ENCODE results near the gene ALG1. TPM values are rescaled to one million over a fixed set of nuclear protein-coding genes. Genes with fewer than 3 reads are reported as not detected.

ALG1 gene, protein sequence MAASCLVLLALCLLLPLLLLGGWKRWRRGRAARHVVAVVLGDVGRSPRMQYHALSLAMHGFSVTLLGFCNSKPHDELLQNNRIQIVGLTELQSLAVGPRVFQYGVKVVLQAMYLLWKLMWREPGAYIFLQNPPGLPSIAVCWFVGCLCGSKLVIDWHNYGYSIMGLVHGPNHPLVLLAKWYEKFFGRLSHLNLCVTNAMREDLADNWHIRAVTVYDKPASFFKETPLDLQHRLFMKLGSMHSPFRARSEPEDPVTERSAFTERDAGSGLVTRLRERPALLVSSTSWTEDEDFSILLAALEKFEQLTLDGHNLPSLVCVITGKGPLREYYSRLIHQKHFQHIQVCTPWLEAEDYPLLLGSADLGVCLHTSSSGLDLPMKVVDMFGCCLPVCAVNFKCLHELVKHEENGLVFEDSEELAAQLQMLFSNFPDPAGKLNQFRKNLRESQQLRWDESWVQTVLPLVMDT
- polyA plus RNA-seq (2011; rRNA removed), result 35.4 and 39.3 TPM in 2 replicates
- 46.1 and 60.9 TPM in 2 replicates for polyA minus RNA-seq (2011; rRNA and poly(A)+ RNA removed)

DNA sequence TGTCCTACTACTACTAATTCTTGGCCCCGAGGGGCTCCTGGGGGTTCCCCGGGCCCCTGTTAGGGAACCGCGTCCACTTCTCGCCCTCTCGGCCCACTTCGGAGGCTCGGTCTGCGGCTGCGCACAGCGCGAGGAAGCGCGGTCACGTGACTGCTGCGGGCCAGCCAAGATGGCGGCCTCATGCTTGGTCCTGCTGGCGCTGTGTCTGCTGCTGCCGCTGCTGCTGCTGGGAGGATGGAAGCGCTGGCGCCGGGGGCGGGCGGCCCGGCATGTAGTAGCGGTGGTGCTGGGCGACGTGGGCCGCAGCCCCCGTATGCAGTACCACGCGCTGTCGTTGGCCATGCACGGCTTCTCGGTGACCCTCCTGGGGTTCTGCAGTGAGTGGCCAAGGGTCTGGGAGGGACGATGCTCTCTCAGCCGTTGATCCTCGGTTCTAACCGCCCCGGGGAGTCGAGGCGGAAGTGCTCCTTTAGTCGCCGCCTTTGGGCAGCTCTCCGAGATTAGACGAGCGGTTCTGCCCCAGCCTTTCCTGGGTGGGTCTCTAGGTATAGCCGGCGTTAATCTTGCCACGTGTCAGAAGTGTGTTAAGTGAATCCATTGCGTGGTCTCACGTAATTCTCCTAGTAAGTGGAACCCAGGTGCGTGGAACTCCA, at the start of gene ALG1:
Gene ALG1, plus strand, starts transcription at position 163 of the 653 bp plus-strand sequence. Its CDS starts 7 bp downstream, at position 170.
- CTCF ChIA-PET, result interaction anchor here (0.5 to 1.1 kb wide), 2 partner anchors 13 to 346 kb away, joined by 3 to 5 read pairs; no protein-coding TSS in a partner anchor
- no peaks in the 10 kb centered on the region for H3K27me3 ChIP-seq (ENCODE audit: control insufficient read depth, insufficient read depth, low read length)
- H3K4me3 ChIP-seq (ENCODE audit: low read depth, low read length), result peak within 1 kb of the TSS; percentile 88
- TF ChIP-seq, protein P1, sequence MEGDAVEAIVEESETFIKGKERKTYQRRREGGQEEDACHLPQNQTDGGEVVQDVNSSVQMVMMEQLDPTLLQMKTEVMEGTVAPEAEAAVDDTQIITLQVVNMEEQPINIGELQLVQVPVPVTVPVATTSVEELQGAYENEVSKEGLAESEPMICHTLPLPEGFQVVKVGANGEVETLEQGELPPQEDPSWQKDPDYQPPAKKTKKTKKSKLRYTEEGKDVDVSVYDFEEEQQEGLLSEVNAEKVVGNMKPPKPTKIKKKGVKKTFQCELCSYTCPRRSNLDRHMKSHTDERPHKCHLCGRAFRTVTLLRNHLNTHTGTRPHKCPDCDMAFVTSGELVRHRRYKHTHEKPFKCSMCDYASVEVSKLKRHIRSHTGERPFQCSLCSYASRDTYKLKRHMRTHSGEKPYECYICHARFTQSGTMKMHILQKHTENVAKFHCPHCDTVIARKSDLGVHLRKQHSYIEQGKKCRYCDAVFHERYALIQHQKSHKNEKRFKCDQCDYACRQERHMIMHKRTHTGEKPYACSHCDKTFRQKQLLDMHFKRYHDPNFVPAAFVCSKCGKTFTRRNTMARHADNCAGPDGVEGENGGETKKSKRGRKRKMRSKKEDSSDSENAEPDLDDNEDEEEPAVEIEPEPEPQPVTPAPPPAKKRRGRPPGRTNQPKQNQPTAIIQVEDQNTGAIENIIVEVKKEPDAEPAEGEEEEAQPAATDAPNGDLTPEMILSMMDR (IDR thresholded peaks at IDR 0.05; ENCODE audit: low read depth, low read length), result no peak
- H3K27ac ChIP-seq (ENCODE audit: low read depth, low read length), result peak within 1 kb of the TSS; percentile 88
- POLR2A ChIA-PET, result interaction anchor here (0.9 to 1.7 kb wide), 3 partner anchors 14 to 38 kb away, joined by 3 to 5 read pairs (median 3); partner anchors contain the start of gene NAGPA
- peak; percentile 63 for DNase-seq (ENCODE audit: low read depth, low spot score)
- no peaks in the 10 kb centered on the region for H3K9me3 ChIP-seq (ENCODE audit: control insufficient read depth, insufficient read depth, low read length)

DNA sequence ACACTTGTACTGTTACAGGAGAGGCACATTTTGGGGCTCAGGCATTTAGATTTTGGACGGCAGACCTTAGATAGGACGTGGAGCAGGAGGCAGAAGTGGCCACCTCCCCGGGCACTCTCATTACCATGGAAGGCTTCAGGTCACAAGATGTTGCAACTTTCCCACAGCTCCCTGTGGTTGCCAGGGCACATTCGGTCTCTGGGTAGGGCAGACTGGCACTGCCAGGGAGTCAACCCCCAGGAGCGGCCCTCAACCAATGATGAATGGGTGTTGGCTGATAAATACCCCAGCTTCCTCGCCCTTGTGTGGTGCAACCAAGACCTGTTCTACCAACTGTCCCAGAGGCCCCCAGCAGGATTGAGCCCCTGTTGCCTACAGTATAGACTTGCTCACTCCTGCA, 49.1 kb upstream of the ALG1 start:
- Histone ChIP-seq H3K27me3 (ENCODE audit: control insufficient read depth, insufficient read depth, low read length) (peaks cover 11% of the 10 kb centered on the region), H3K27ac (ENCODE audit: low read depth, low read length) (no peak overlapping the region), H3K9me3 (ENCODE audit: control insufficient read depth, insufficient read depth, low read length) (no peaks in the 10 kb centered on the region; the same call in 1 of the 2 replicates), H3K4me3 (ENCODE audit: low read depth, low read length) (no peak overlapping the region)
- ChIA-PET POLR2A (interaction anchor here (0.6 kb wide), 1 partner anchor 159 kb away, joined by 3 read pairs; no protein-coding TSS in a partner anchor), CTCF (no interaction called here)
- TF ChIP-seq, protein P1 (IDR thresholded peaks at IDR 0.05; ENCODE audit: low read depth, low read length), result no peak
- no peak for DNase-seq (ENCODE audit: low read depth, low spot score)

DNA sequence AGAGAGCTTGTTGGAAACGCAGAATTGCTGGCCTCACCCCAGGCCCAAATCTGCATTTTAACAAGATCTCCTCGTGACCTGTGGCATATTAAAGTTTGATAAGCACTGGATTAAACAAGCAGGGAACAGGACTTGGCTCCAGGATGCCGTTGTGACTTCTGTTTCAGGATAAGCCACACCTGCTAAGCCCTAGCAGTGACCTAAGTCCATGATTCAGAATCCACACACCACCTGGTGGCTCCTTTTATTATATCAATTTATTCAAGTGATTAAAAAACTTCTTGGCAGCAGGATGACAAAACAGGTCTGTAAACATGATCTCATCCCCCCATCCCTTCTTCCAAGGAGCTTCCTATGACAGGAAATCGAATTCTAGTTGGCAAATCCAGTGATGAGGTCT, 47.0 kb upstream of the ALG1 start:
- CTCF ChIA-PET, result interaction anchor here (0.9 to 1.4 kb wide), 4 partner anchors 9 to 69 kb away, joined by 3 to 4 read pairs (median 3); partner anchors contain the start of gene NAGPA
- Histone ChIP-seq H3K9me3 (ENCODE audit: control insufficient read depth, insufficient read depth, low read length) (no peaks in the 10 kb centered on the region; the same call in 1 of the 2 replicates), H3K4me3 (ENCODE audit: low read depth, low read length) (no peak overlapping the region), H3K27me3 (ENCODE audit: control insufficient read depth, insufficient read depth, low read length) (peaks cover 3% of the 10 kb centered on the region), H3K27ac (ENCODE audit: low read depth, low read length) (no peak overlapping the region)
- POLR2A ChIA-PET, result no interaction called here
- no peak for DNase-seq (ENCODE audit: low read depth, low spot score)
- TF ChIP-seq, protein P1 (IDR thresholded peaks at IDR 0.05; ENCODE audit: low read depth, low read length), result 0 out of 2 replicates have a peak, but pooled peaks have one; percentile 19

DNA sequence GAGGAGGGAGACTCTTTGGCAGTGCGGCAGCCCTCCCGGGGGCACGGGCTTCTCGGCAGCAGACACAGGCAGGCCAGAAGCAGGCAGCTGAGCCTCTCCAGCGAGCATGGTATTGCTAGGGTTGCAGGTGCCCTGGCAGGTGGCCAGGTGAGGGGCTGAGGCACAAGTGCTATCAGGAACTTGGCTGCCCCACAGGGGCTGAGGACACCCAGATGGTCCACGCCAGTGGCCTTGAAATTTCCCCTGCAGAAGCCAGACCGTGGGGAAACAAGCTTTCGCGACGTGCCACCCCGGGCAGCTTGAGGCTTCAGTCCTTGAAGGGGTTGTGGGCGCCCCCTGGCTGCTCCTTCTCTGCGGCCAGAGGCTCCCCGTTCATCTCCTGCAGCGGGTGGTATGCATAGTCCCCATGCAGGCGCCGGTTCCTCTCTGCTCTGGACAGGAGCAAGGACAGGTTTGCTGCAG, 46.4 kb upstream of the ALG1 start:
- CTCF ChIA-PET, result interaction anchor here (0.9 to 1.4 kb wide), 4 partner anchors 9 to 70 kb away, joined by 3 to 4 read pairs (median 3); partner anchors contain the start of gene NAGPA
- POLR2A ChIA-PET, result no interaction called here
- DNase-seq (ENCODE audit: low read depth, low spot score), result no peak
- Histone ChIP-seq H3K27me3 (ENCODE audit: control insufficient read depth, insufficient read depth, low read length) (peaks cover 3% of the 10 kb centered on the region), H3K4me3 (ENCODE audit: low read depth, low read length) (no peak overlapping the region), H3K9me3 (ENCODE audit: control insufficient read depth, insufficient read depth, low read length) (no peaks in the 10 kb centered on the region; the same call in 1 of the 2 replicates), H3K27ac (ENCODE audit: low read depth, low read length) (no peak overlapping the region)
- TF ChIP-seq, protein P1 (IDR thresholded peaks at IDR 0.05; ENCODE audit: low read depth, low read length), result peak; percentile 50
